Muscle layer of duodenum (tissue), 2 donors: ENCODE results near the gene KLHDC7B.
A peak's percentile ranks its signal among the peaks of the same experiment; 100 is the strongest.

Experiments
- H3K27ac ChIP-seq: one replicate; pipeline ENCODE4 v1.7.0; 2013; ENCODE audit warnings: mild to moderate bottlenecking, low read length
- H3K27me3 ChIP-seq: one replicate; pipeline ENCODE4 v1.7.0; 2013; ENCODE audit warnings: low read depth, mild to moderate bottlenecking, control low read depth, low read length
- H3K36me3 ChIP-seq, 2 donors: one replicate each; pipeline ENCODE4 v1.7.0; 2013; ENCODE audit warnings: low read length in 2 of 2, control low read depth in 1 of 2, mild to moderate bottlenecking in 1 of 2; ENCODE audit not compliant: insufficient read depth in 2 of 2, control insufficient read depth in 1 of 2
- H3K4me1 ChIP-seq, 2 donors: one replicate each; pipeline ENCODE4 v1.7.0; 2013; ENCODE audit warnings: low read length in 2 of 2, mild to moderate bottlenecking in 2 of 2, control low read depth in 1 of 2, moderate library complexity in 1 of 2; ENCODE audit not compliant: insufficient read depth in 2 of 2, control insufficient read depth in 1 of 2
- H3K4me3 ChIP-seq, 2 donors: one replicate each; pipeline ENCODE4 v1.7.0; 2013; ENCODE audit warnings: low read length in 2 of 2, low read depth in 1 of 2, mild to moderate bottlenecking in 1 of 2
- H3K9me3 ChIP-seq, 2 donors: one replicate each; pipeline ENCODE4 v1.7.0; 2013; ENCODE audit warnings: low read length in 2 of 2, control low read depth in 1 of 2, mild to moderate bottlenecking in 1 of 2; ENCODE audit not compliant: control insufficient read depth in 1 of 2
- donor health status: healthy.

KLHDC7B gene

DNA sequence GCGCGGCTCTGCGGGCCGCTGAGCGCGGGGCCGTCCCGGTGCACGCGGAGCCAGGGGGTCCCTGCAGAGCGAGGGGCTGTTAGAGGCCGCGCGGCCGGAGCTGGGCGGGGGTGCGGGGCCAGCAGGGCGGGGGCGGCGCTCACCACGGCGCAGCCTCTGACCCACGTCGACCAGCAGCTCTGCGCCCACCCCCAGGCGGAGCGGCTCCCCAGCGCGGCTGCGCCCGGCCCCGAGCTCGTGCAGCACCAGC lies 19.9 kb upstream of the KLHDC7B start:
- H3K4me3 ChIP-seq, result peak overlapping the region; percentile 52 to 82
- H3K4me1 ChIP-seq, result peaks cover 10 to 43% of the 10 kb centered on the region in 2 donors
- no peak overlapping the region for H3K27ac ChIP-seq
- peaks cover 11 to 30% of the 10 kb centered on the region in 2 donors for H3K36me3 ChIP-seq
- H3K9me3 ChIP-seq, result no peaks in the 10 kb centered on the region
- no peaks in the 10 kb centered on the region for H3K27me3 ChIP-seq

DNA sequence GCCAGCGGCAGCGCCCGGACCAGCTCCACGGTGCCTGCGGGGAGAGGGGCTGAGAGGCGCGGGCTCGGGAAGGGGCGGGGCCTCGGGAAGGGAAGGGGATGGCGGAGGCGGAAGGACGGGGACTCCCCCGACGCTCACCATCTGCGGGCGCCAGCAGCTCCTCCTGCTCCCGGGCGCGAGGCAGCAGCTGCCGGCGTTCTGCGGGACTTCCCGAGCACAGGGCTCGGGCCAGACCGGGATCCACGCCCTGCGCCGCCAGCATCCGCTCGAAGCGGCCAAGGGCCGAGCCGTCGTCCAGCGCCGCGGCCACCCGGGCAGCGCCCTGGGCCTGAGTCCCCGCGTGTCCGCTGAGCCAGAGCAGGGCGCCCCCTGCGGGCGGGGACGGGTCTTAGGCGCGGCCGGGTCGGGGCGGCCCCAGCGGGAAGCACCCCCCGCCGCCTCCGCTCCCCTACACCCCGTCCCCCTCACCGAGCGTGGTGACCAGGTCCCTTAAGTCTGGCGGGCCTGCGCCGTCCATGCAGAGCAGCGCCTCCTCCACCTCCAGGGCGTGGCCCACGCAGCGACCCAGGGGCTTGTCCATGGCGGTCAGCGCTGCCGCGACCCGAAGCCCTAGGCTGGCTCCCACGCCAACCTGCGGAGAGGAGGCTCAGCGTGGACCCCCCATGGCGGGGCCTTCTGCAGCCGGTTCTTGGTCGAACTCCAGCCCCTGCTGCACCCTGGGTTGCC lies 19.4 kb upstream of the KLHDC7B start:
- no peaks in the 10 kb centered on the region for H3K27me3 ChIP-seq
- H3K27ac ChIP-seq, result peak overlapping the region; percentile 63
- peaks cover 11 to 26% of the 10 kb centered on the region in 2 donors for H3K36me3 ChIP-seq
- H3K9me3 ChIP-seq, result no peaks in the 10 kb centered on the region
- H3K4me3 ChIP-seq, result peak overlapping the region; percentile 52 to 82
- H3K4me1 ChIP-seq, result peaks cover 10 to 48% of the 10 kb centered on the region in 2 donors

DNA sequence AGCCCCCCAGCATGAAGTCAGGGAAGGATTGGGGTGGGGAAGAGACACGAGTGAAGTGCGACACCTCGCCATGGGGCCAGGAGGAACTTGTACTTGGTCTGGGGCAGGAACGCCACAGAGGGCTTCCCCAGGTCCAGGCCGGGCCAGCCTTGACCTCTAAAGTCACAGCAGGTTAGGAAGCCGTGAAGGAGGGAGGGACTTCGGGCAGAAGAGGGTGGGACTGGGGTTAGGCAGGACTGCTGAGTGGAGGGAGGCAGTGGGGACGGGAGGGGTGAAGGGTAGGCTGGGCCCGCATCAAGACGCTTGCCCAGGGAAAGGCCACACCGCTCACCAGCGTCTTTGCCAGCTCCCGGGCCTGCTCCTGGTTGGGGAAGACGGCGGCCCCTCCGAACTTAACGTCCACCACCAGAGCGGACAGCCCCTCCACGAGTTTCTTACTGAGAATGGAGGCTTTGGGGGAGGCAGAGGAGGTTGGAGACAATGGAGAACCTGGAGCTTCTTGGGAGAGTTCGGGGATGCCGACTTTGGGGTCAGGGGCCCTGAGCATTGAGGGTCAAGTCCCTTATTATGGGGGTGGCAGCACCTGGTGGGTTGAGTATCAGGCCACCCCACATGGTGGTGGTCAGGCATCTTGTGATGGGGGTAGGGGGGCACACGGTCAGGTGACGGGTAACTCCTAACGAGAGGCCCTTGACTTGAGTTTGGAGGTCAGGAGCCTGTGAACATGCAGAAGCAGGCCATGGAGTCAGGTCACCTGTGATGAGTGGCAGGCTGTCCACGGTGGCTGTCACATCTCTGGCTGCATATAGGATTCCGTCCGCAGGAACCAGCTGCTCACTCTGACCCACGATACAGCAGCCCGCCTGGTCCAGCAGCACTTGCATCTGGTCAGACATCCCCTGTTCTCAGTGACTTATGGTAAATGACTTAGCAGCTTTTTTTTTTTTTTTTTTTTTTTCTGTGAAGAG lies 18.6 kb upstream of the KLHDC7B start:
- Histone ChIP-seq H3K4me1 (peaks cover 10 to 56% of the 10 kb centered on the region in 2 donors), H3K27ac (peak overlapping the region; percentile 63)

DNA sequence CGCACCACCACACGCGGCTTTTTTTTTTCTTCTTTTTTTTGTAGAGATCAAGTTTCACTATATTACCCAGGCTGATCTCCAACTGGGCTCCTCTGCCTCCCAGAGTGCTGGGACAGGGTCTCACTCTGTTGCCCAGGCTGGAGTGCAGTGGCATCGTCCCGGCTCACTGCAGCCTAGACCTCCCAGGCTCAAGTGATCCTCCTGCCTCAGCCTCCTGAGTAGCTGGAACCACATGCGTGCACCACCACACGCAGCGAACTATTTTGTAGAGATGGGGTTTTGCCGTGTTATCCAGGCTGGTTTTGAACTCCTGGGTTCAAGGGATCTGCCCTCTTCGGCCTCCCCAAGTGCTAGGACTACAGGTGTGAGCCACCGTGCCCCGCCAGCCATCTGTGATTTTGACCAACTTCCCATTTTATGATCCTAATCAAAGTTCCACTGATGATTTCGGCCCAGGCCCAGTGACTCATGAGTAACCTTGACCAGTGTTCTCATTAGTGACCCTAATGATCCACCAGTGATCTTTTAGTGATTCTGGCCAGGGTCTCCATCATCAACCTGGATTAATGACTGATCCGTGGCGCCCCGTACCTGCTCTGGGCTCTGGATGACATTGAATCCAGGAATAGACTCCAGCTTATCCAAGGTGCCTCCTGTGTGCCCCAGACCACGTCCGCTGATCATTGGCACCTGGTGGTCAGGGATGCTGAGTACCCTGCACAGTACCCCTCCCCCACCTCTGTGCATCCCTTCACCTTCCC lies 17.6 kb upstream of the KLHDC7B start:
- peak overlapping the region; percentile 45 for H3K27ac ChIP-seq
- no peaks in the 10 kb centered on the region for H3K9me3 ChIP-seq
- H3K4me3 ChIP-seq, result peak overlapping the region; percentile 11 to 42
- no peaks in the 10 kb centered on the region for H3K27me3 ChIP-seq
- H3K4me1 ChIP-seq, result peaks cover 10 to 62% of the 10 kb centered on the region in 2 donors
- H3K36me3 ChIP-seq, result peaks cover 3 to 7% of the 10 kb centered on the region in 2 donors

More for the DNA sequence above, 18.6 kb upstream of the KLHDC7B start:
- Histone ChIP-seq H3K27me3 (no peaks in the 10 kb centered on the region), H3K4me3 (peak overlapping the region; percentile 52 to 82), H3K36me3 (peaks cover 7 to 17% of the 10 kb centered on the region in 2 donors), H3K9me3 (no peaks in the 10 kb centered on the region)

DNA sequence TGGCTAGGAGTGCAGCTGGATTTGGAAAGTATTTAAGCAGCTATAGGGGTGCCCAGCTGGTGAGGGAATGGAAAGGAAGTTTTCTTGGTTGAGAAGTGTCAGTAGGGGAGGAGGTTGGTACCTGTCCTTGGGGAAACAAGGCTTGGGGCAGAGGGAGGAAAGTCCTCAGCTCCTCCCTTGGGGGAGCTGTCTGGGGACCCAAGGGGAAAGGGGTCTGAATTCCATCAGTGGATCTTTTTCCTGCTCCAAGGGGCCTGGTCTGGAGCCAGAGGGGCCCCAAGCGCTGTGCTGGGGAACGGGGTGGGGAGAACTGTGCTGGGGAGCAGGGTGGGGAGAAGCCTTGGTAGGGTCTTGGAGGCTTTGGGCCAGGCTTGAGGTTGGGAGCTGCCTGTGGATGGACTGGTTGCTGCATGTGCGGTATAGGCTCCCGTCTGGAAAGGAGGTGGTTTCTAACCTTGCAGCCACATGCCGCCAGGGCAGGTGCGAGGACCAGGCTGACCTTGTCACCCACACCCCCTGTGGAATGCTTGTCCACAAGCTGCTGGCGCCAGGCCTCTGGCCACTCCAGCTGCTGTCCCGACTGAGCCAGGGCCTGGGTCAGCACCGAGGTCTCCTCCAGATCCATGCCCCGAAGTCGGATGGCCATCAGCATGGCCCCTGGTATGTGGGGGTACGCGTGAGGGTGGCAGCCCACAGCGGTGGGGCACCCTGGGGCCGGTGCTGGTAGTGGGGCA lies 16.9 kb upstream of the KLHDC7B start:
- H3K36me3 ChIP-seq, result peaks cover 3% of the 10 kb centered on the region in 2 donors
- H3K27ac ChIP-seq, result peak overlapping the region; percentile 45
- H3K27me3 ChIP-seq, result no peaks in the 10 kb centered on the region
- H3K4me3 ChIP-seq, result peak overlapping the region; percentile 42 to 56
- peaks cover 10 to 60% of the 10 kb centered on the region in 2 donors for H3K4me1 ChIP-seq
- H3K9me3 ChIP-seq, result no peaks in the 10 kb centered on the region

DNA sequence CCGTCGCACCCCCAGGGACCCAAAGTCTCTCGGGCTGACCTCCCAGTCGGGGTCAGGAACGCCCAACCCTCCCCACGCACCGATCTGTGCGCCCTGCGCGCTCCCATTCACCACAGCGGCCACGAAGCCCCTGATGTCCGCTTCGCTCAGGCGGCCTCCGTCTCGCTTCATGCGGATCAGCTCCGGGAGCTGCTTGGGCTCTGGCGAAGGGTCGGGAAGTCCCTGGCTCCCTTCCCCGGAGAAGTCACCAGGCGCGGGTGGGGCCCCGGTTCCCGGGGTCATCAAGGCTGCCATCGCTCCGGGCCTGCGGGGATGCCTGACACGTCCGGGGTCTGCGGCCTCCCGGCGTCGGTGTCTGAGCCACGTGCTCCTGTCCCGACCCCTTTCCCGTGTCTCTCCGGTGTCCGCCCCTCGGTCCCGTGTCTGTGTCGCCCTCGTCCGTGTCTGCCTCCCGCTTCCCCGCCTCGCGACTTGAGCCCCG lies 16.2 kb upstream of the KLHDC7B start:
- Histone ChIP-seq H3K27ac (peak overlapping the region; percentile 45), H3K9me3 (no peaks in the 10 kb centered on the region), H3K27me3 (no peaks in the 10 kb centered on the region), H3K4me1 (peaks cover 7 to 54% of the 10 kb centered on the region in 2 donors), H3K36me3 (peaks cover 3% of the 10 kb centered on the region in 2 donors), H3K4me3 (peak overlapping the region; percentile 42 to 56)

DNA sequence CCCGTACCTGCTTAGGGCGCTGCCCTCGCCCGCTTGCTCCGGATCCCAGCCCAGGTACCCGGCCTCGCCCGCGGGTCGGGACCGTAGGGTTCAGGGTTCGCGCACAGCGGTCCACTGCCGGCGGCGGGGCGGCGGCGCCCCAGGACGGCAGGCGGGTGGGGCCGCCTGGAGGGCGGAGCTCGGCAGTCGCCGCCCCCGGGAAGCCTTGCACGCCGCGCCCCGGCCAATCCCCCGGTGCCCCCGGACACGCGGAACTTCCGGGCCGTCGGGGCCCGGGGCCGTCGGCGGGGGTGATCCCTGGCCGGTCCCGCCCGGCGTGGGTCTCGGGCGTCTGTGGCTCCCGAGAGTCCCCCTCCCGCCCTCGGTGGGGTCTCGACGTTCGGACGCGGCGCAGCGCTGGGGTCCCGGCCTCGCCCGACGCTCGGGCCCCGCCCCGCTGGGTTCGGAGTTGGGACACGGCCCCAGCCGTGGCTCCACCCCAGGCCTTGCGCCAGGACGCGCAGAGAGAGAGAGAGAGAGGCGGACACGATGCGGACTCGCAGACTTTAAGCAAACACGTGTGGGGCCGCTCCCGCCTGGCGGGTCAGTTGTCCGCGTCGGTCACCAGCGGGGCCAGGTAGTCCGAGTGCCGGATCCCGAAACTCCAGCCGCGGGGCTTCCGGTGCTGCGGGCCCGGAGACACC lies 15.7 kb upstream of the KLHDC7B start, which contains the start of gene TYMP:
Gene TYMP, minus strand, starts transcription at position 116 of the 683 bp plus-strand sequence. CDS start 303 bp downstream, outside the sequence.
- Histone ChIP-seq H3K4me1 (peaks cover 4 to 48% of the 10 kb centered on the region in 2 donors), H3K4me3 (peak within 1 kb of the TSS; percentile 56 to 61), H3K36me3 (peaks cover 3% of the 10 kb centered on the region in 2 donors), H3K27me3 (no peaks in the 10 kb centered on the region), H3K9me3 (no peaks in the 10 kb centered on the region), H3K27ac (peak within 1 kb of the TSS; percentile 98)

DNA sequence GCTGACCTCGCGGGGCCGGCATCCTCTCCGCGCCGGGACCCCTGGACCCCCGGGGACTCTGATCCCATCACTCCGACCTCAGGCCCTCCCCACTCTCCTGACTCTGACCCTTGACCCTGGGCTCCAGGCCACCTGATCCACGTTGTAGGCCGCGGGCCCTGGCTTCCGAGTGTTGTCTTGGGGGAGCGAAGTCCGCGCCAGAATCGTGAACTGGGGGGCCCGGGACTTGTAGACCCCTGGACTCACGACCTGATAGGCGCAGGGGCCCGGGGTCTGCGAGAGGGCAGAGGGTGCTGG lies 15.2 kb upstream of the KLHDC7B start:
- Histone ChIP-seq H3K4me3 (peak overlapping the region; percentile 44 to 56), H3K27ac (peak overlapping the region; percentile 98), H3K4me1 (peaks cover 4 to 48% of the 10 kb centered on the region in 2 donors), H3K27me3 (no peaks in the 10 kb centered on the region), H3K9me3 (no peaks in the 10 kb centered on the region), H3K36me3 (peaks cover 3% of the 10 kb centered on the region in 2 donors)

DNA sequence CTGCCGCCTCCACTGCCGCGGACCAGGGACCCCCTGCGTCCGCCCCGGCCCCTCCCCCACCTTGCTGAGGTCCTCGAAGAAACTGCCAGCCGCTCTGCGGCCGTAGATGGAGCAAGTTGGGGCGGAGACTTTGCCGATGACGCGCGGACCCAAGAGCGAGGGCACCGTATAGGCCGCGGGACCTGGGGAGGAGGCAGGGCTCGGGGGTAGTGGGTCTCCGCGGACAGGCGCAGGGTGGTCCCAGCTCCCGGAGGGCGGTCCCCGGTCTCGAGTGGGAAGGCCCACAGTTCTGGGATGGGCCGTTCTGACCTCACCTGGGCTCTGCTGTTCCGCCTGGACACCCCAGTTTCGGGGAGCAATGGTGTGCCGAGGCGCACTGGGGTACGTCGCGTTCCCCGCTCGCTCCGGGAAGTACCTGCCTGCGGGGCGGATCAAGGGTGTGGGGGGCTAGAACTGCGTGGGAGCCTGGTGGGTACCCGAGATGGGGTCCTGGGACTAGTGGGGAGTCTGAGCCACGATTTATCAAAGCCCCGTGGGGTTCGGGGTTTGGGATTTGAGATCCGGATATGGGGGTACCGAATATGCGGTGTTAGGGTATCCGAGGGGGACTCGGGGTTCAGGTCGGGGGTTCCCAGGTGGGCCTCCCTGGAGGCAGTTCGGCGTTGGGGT lies 14.7 kb upstream of the KLHDC7B start:
- H3K9me3 ChIP-seq, result no peaks in the 10 kb centered on the region
- peaks cover 3% of the 10 kb centered on the region in 2 donors for H3K36me3 ChIP-seq
- no peaks in the 10 kb centered on the region for H3K27me3 ChIP-seq
- H3K27ac ChIP-seq, result peak overlapping the region; percentile 98
- H3K4me1 ChIP-seq, result peaks cover 4 to 48% of the 10 kb centered on the region in 2 donors
- H3K4me3 ChIP-seq, result peak overlapping the region; percentile 56 to 61
